OCI-LY3 (cell line): Measurements from ENCODE around the gene PARP2.

Experiments used
- CTCF ChIP-seq: fragments of 200-600, 300-600 bp; sonication (generic); IDR thresholded peaks from 2 replicates; pipeline ENCODE4 v1.5.1; 2014; ENCODE audit warnings: antibody characterized with exemption, low read length, low read depth
- EZH2phosphoT487 ChIP-seq: fragments of 200-600 bp; shearing (Covaris generic); IDR thresholded peaks from 2 replicates; pipeline ENCODE4 v1.6.1; 2018; ENCODE audit warnings: antibody characterized with exemption, mixed run types, low read depth

DNA sequence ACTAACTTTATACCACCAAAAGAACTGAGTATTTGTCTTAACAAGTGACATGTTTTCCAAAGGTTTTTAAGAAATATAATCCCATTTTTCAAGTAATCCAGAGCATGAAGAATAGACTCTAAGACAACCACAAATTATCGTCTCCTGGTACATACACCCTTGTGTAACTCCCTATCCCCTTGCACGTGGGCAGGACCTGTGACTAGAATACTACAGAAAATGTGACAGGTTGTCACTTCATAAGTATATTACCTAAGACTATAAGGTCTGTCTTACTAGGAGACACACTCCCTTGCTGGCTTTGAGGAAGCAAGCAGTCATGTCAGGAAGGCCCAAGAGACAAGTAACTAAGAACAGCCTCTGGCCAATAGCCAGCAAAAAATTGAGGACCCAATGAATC, 29.4 kb upstream of the PARP2 start:
- no peak for TF ChIP-seq CTCF
- TF ChIP-seq EZH2phosphoT487: no peak
